ENCODE data around the gene ATXN10. TPM values are rescaled to one million over a fixed set of nuclear protein-coding genes. Genes with fewer than 3 reads are reported as not detected.
A peak's percentile ranks its signal among the peaks of the same experiment; 100 is the strongest.

The ATXN10 gene
- total RNA-seq, 1 donor from 2014 or later, result 99.7 TPM

- Mint-ChIP-seq H3K27ac (no peak overlapping the region), H3K9me3 (no peaks in the 10 kb centered on the region), H3K4me3 (no peak overlapping the region), H3K4me1 (peaks cover 12% of the 10 kb centered on the region), H3K36me3 (ENCODE audit: low read depth) (peaks cover 48% of the 10 kb centered on the region), H3K27me3 (no peaks in the 10 kb centered on the region)
- intact Hi-C loops (cut with micrococcal nuclease), result no loop called here
- ATAC-seq (ENCODE audit: low read depth) (no peak), DNase-seq (no peak)
- TF ChIP-seq CTCF (IDR thresholded peaks at IDR 0.05), result no peak
- CTCF ChIA-PET, result no interaction called here
- POLR2A ChIA-PET, result no interaction called here
Observed at GRCh38 chr22:45689211-45689610, 17.6 kb downstream of the ATXN10 start.

GRCh38 chr22:45690008-45690407 is 18.4 kb downstream of the ATXN10 start:
- ChIA-PET POLR2A (no interaction called here), CTCF (no interaction called here)
- no peak for TF ChIP-seq CTCF (IDR thresholded peaks at IDR 0.05)
- Mint-ChIP-seq H3K4me1 (peaks cover 12% of the 10 kb centered on the region), H3K27ac (no peak overlapping the region), H3K36me3 (ENCODE audit: low read depth) (peaks cover 52% of the 10 kb centered on the region), H3K9me3 (no peaks in the 10 kb centered on the region), H3K4me3 (no peak overlapping the region), H3K27me3 (no peaks in the 10 kb centered on the region)
- no peak for DNase-seq
- ATAC-seq (ENCODE audit: low read depth), result no peak
- intact Hi-C loops (cut with micrococcal nuclease), result no loop called here

- ChIA-PET POLR2A (no interaction called here), CTCF (no interaction called here)
- Mint-ChIP-seq H3K27ac (no peak overlapping the region), H3K36me3 (ENCODE audit: low read depth) (peaks cover 62% of the 10 kb centered on the region), H3K27me3 (no peaks in the 10 kb centered on the region), H3K4me3 (no peak overlapping the region), H3K9me3 (no peaks in the 10 kb centered on the region), H3K4me1 (peaks cover 10% of the 10 kb centered on the region)
- no peak for ATAC-seq (ENCODE audit: low read depth)
- DNase-seq, result no peak
- no peak for TF ChIP-seq CTCF (IDR thresholded peaks at IDR 0.05)
- intact Hi-C loops (cut with micrococcal nuclease), result no loop called here
Observed at GRCh38 chr22:45692549-45692948, 20.9 kb downstream of the ATXN10 start.

GRCh38 chr22:45693835-45694234 is 22.2 kb downstream of the ATXN10 start:
- H3K4me1 Mint-ChIP-seq, result peaks cover 10% of the 10 kb centered on the region
- POLR2A ChIA-PET, result no interaction called here
- H3K4me3 Mint-ChIP-seq, result no peak overlapping the region
- DNase-seq (no peak), ATAC-seq (ENCODE audit: low read depth) (no peak)
- CTCF ChIA-PET, result no interaction called here
- no peaks in the 10 kb centered on the region for H3K27me3 Mint-ChIP-seq
- H3K9me3 Mint-ChIP-seq, result no peaks in the 10 kb centered on the region
- no peak overlapping the region for H3K27ac Mint-ChIP-seq
- TF ChIP-seq CTCF (IDR thresholded peaks at IDR 0.05), result no peak
- H3K36me3 Mint-ChIP-seq (ENCODE audit: low read depth), result peaks cover 72% of the 10 kb centered on the region
- intact Hi-C loops (cut with micrococcal nuclease), result no loop called here

GRCh38 chr22:45696227-45696626 is 24.6 kb downstream of the ATXN10 start:
- intact Hi-C loops (cut with micrococcal nuclease), result no loop called here
- Mint-ChIP-seq H3K27ac (peak overlapping the region; percentile 57), H3K9me3 (no peaks in the 10 kb centered on the region), H3K27me3 (no peaks in the 10 kb centered on the region), H3K36me3 (ENCODE audit: low read depth) (peaks cover 71% of the 10 kb centered on the region), H3K4me3 (no peak overlapping the region), H3K4me1 (peaks cover 10% of the 10 kb centered on the region)
- ChIA-PET CTCF (no interaction called here), POLR2A (no interaction called here)
- ATAC-seq (ENCODE audit: low read depth) (peak; percentile 64), DNase-seq (no peak)
- TF ChIP-seq CTCF (IDR thresholded peaks at IDR 0.05), result no peak

Measured in activated B cell treated with CpG ODN at 0.5 μM for 24 hours (primary cell).